Testis (tissue), 3 donors: ENCODE data around the gene NOSIP. TPM values are rescaled to one million over a fixed set of nuclear protein-coding genes. Genes with fewer than 3 reads are reported as not detected.
A peak's percentile ranks its signal among the peaks of the same experiment; 100 is the strongest.

Experiments
- DNase-seq: peaks from one replicate; pipeline ENCODE4 v3.0.0-alpha.2; 2019
- H3K27ac ChIP-seq, 2 donors: fragments of 200-600 bp; sonication (generic); one replicate each; pipeline ENCODE4 v1.5.1; 2019
- H3K27me3 ChIP-seq: fragments of 200-600 bp; sonication (generic); one replicate; pipeline ENCODE4 v1.5.1; 2019
- H3K36me3 ChIP-seq: fragments of 200-600 bp; sonication (generic); one replicate; pipeline ENCODE4 v1.5.1; 2017; ENCODE audit warnings: low read depth; ENCODE audit errors: missing control alignments
- H3K4me1 ChIP-seq: fragments of 200-600 bp; sonication (generic); one replicate; pipeline ENCODE4 v1.5.1; 2019
- H3K4me3 ChIP-seq, 2 donors: fragments of 200-600 bp; sonication (generic); one replicate each; pipeline ENCODE4 v1.5.1; 2017 to 2019
- H3K9me3 ChIP-seq: fragments of 200-600 bp; sonication (generic); one replicate; pipeline ENCODE4 v1.5.1; 2017
- CTCF ChIP-seq, 3 experiments: fragments of 450-650 bp in 2 of 3; fragments of 200-600 bp in 1 of 3; sonication (generic) in 1 of 3; IDR thresholded peaks; one replicate each; pipeline ENCODE4 v1.5.1; 2016 to 2019; ENCODE audit warnings: antibody characterized with exemption in 3 of 3, mild to moderate bottlenecking in 2 of 3, moderate library complexity in 1 of 3
- POLR2A ChIP-seq: fragments of 450-650 bp; IDR thresholded peaks from one replicate; pipeline ENCODE4 v1.6.1; 2017; ENCODE audit warnings: antibody characterized with exemption, mild to moderate bottlenecking, moderate library complexity
- WGBS, 2 donors: methylation state at CpG; one replicate each; pipeline ENCODE4 v1.1.5; 2018; 5-methylcytosine and 5-hydroxymethylcytosine counted together
- intact Hi-C: fragments of 100-400 bp; cut with DNase I; formaldehyde crosslinking; loops from one replicate; pipeline ENCODE4 v1.15.1; 2023; ENCODE audit warnings: low total_unique reads
- polyA plus RNA-seq: library from polyadenylated mRNA; stranded (reverse); fragments of 350-450 nt; fragmentation: Illumina TruSeq; extraction: RNeasy Lipid Tissue Mini Kit (QIAGEN cat#74804); gene quantifications from one replicate; pipeline ENCODE4 v1.2.3, GENCODE V29; 2014; ENCODE audit warnings: low read depth, low replicate concordance; ENCODE audit not compliant: insufficient read depth
- total RNA-seq, 2 donors: library from RNA; depleted of rRNA; stranded (reverse); fragments of >200 nt; gene quantifications; one replicate each; pipeline ENCODE4 v1.2.3, GENCODE V29; 2016

Gene NOSIP
- total and polyA plus RNA-seq, 3 donors from 2014 or later: 145 to 241 (median 151) TPM

- intact Hi-C loops: no loop called here
- no peak for DNase-seq
- Histone ChIP-seq H3K36me3 (no peaks in the 10 kb centered on the region), H3K27me3 (no peaks in the 10 kb centered on the region), H3K27ac (no peak overlapping the region), H3K9me3 (no peaks in the 10 kb centered on the region), H3K4me3 (no peak overlapping the region), H3K4me1 (peaks cover 18% of the 10 kb centered on the region)
- TF ChIP-seq CTCF (IDR thresholded peaks at IDR 0.05) (no peak), POLR2A (no peak)
- WGBS, 2 donors: 78 to 84% methylated on average over 3 of the region's 3 CpGs
These were observed 6.9 kb downstream of the NOSIP start for GRCh38 chr19:49573425-49573824.

GRCh38 chr19:49573009-49573408, 7.3 kb downstream of the NOSIP start:
- intact Hi-C loops: no loop called here
- no peak for TF ChIP-seq POLR2A
- no peak for TF ChIP-seq CTCF (IDR thresholded peaks at IDR 0.05)

GRCh38 chr19:49570997-49571676, 9.2 kb downstream of the NOSIP start:
- intact Hi-C loops: no loop called here
- DNase-seq: peak; percentile 43
- WGBS, 2 donors: 45 to 47% methylated on average over 11 of the region's 11 CpGs

More at GRCh38 chr19:49573009-49573408, 7.3 kb downstream of the NOSIP start:
- Histone ChIP-seq H3K27me3 (no peaks in the 10 kb centered on the region), H3K4me3 (no peak overlapping the region), H3K4me1 (peaks cover 18% of the 10 kb centered on the region), H3K27ac (no peak overlapping the region), H3K36me3 (no peaks in the 10 kb centered on the region), H3K9me3 (no peaks in the 10 kb centered on the region)
- no peak for DNase-seq
- WGBS, 2 donors: 89 to 99% methylated on average over 7 of the region's 7 CpGs

GRCh38 chr19:49570138-49570856, 10.1 kb downstream of the NOSIP start:
- H3K27me3 ChIP-seq: no peaks in the 10 kb centered on the region
- intact Hi-C loops: no loop called here
- H3K36me3 ChIP-seq: no peaks in the 10 kb centered on the region
- peak; percentile 82 for DNase-seq
- peaks cover 18% of the 10 kb centered on the region for H3K4me1 ChIP-seq
- WGBS, 2 donors: 24 to 31% methylated on average over 14 of the region's 14 CpGs
- H3K27ac ChIP-seq: no peak overlapping the region
- H3K4me3 ChIP-seq: no peak overlapping the region
- H3K9me3 ChIP-seq: no peaks in the 10 kb centered on the region
- TF ChIP-seq POLR2A (no peak), CTCF (IDR thresholded peaks at IDR 0.05) (peak; percentile 94 to 98 (median 96))

More at GRCh38 chr19:49570997-49571676, 9.2 kb downstream of the NOSIP start:
- Histone ChIP-seq H3K27ac (no peak overlapping the region), H3K4me3 (no peak overlapping the region), H3K9me3 (no peaks in the 10 kb centered on the region), H3K4me1 (peaks cover 18% of the 10 kb centered on the region), H3K36me3 (no peaks in the 10 kb centered on the region), H3K27me3 (no peaks in the 10 kb centered on the region)
- TF ChIP-seq POLR2A (no peak), CTCF (IDR thresholded peaks at IDR 0.05) (no peak)
